ENCODE results near the gene PAQR6.

DNA sequence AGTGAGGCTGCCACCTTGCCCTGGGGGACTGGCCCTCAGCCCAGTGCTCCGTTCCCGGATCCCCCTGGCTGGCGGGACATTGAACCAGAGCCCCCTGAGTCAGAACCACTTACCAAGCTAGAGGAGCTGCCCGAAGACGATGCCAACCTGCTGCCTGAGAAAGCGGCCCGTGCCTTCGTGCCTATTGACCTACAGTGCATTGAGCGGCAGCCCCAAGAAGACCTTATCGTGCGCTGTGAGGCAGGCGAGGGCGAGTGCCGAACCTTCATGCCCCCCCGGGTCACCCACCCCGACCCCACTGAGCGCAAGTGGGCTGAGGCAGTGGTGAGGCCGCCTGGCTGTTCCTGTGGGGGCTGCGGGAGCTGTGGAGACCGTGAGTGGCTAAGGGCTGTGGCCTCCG is 37.6 kb upstream of the PAQR6 start:
- TF ChIP-seq POLR2A (IDR thresholded peaks at IDR 0.05; ENCODE audit: low read length) (no peak), GATA1 (IDR thresholded peaks at IDR 0.05; ENCODE audit: low read depth, low read length) (no peak)

Data from erythroblast (primary cell).